ENCODE results near the gene NUP214. TPM values are rescaled to one million over a fixed set of nuclear protein-coding genes. Genes with fewer than 3 reads are reported as not detected.
"Not testable (repeated sequence)": the region's sequence is repeated elsewhere in the genome, so short reads cannot be mapped to it uniquely, and the experiment has no call there.

The NUP214 gene
- total RNA-seq, 1 donor from 2014 or later = 30.5 TPM

- no peak for DNase-seq (ENCODE audit: low read depth)
- H3K36me3 ChIP-seq (ENCODE audit: control insufficient read depth, insufficient read depth, low read length) = no peaks in the 10 kb centered on the region
- H3K4me3 ChIP-seq (ENCODE audit: low read depth, low read length) = no peak overlapping the region
- no peak for TF ChIP-seq CTCF (IDR thresholded peaks at IDR 0.05; ENCODE audit: insufficient read depth, low read length, poor library complexity, severe bottlenecking)
- H3K27me3 ChIP-seq (ENCODE audit: control insufficient read depth, insufficient read depth, low read length) = peaks cover 8% of the 10 kb centered on the region
Observed at GRCh38 chr9:131099102-131099606, 26.2 kb upstream of the NUP214 start.

DNA sequence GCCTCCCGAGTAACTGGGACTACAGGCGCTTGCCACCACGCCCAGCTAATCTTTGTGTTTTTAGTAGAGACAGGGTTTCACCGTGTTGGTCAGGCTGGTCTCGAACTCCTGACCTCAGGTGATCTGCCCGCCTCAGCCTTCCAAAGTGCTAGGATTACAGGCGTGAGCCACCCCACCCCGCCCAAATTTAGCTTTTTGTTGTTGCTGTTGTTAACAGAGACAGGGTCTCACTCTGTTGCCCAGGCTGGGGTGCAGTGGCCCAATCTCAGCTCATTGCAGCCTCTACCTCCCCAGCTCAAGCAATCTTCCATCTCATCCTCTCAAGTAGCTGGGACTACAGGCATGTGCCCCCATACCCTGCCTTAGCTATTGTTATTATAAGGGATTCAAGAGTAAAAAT lies 25.5 kb upstream of the NUP214 start:
- not testable (repeated sequence) for H3K36me3 ChIP-seq (ENCODE audit: control insufficient read depth, insufficient read depth, low read length); H3K27me3 ChIP-seq (ENCODE audit: control insufficient read depth, insufficient read depth, low read length); DNase-seq (ENCODE audit: low read depth); H3K4me3 ChIP-seq (ENCODE audit: low read depth, low read length)

GRCh38 chr9:131100445-131100844 lies 24.9 kb upstream of the NUP214 start:
- Histone ChIP-seq H3K27me3 (ENCODE audit: control insufficient read depth, insufficient read depth, low read length) (peaks cover 2% of the 10 kb centered on the region), H3K4me3 (ENCODE audit: low read depth, low read length) (no peak overlapping the region), H3K36me3 (ENCODE audit: control insufficient read depth, insufficient read depth, low read length) (no peaks in the 10 kb centered on the region)
- DNase-seq (ENCODE audit: low read depth) = peak; percentile 76
- no peak for TF ChIP-seq CTCF (IDR thresholded peaks at IDR 0.05; ENCODE audit: insufficient read depth, low read length, poor library complexity, severe bottlenecking)

DNA sequence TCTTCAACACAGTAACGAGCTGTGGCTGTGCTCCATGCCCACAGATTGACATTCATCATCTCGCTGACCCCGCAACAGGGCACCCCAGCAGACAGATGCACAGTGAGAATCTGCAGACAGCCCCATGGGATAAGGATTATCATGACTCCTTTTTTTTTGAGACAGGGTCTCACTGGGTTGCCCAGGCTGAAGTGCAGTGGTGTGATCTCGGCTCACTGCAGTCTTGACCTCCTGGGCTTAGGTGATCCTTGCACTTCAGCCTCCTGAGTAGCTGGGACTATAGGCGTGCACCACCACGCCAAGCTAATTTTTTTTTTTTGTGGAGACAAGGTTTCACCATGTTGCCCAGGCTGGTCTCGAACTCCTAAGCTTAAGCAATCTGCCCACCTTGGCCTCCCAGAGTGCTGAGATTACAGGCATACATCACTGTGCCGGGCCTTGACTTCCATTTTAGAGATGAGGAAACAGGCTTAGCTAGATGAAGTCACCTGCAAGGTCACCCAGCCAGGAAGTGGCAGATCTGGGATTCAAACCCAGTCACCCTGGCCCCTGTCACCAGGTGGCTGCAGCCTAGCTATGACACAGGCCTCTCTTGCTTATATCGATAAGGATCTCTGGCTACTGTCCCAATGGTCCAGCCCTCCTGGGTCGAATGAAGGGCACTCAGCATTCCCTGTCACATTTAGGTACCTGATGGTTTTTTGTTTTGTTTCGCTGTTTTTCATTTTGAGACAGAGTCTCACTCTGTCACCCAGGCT lies 24.0 kb upstream of the NUP214 start:
- DNase-seq (ENCODE audit: low read depth) = no peak
- H3K4me3 ChIP-seq (ENCODE audit: low read depth, low read length) = no peak overlapping the region
- TF ChIP-seq CTCF (IDR thresholded peaks at IDR 0.05; ENCODE audit: insufficient read depth, low read length, poor library complexity, severe bottlenecking) = no peak
- H3K27me3 ChIP-seq (ENCODE audit: control insufficient read depth, insufficient read depth, low read length) = no peaks in the 10 kb centered on the region
- no peaks in the 10 kb centered on the region for H3K36me3 ChIP-seq (ENCODE audit: control insufficient read depth, insufficient read depth, low read length)

DNA sequence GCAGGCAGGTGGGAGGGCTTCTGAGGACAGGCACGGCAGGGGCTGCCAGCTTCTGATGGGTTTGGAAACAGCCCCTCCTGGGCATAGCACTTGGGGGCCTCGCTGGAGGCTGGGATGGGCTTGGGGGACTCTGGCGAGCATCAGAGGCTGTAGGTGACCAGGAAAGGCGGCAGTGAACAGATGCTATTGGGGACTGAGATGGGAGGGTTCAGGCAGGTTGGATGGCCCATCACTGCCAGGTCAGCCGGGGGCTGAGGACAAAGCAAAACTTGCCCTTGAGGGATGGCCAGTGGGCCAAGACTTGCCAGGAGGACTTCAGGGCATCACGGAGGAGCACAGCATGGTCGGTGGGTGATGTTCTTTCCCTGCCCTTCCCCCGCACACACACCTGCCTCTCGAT lies 22.4 kb upstream of the NUP214 start:
- Histone ChIP-seq H3K27me3 (ENCODE audit: control insufficient read depth, insufficient read depth, low read length) (no peaks in the 10 kb centered on the region), H3K36me3 (ENCODE audit: control insufficient read depth, insufficient read depth, low read length) (no peaks in the 10 kb centered on the region), H3K4me3 (ENCODE audit: low read depth, low read length) (no peak overlapping the region)
- DNase-seq (ENCODE audit: low read depth) = no peak
- no peak for TF ChIP-seq CTCF (IDR thresholded peaks at IDR 0.05; ENCODE audit: insufficient read depth, low read length, poor library complexity, severe bottlenecking)

DNA sequence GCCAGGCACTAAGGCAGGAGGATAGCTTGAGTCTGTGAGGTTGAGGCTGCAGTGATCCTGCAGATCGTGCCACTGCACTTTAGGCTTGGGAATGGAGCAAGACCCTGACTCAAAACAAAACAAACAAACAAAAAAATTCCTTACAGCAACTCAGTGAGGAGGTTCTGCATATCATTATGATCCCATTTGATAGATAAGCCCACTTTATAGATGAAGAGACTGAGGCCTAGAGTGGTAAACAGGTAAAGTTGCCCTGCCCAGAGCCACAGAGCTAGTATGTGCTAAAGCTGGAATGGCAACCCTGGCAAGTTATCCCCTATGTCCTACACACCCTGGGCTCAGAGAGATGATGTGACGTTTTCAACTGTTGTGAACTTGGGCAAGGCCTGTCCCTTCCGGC lies 21.9 kb upstream of the NUP214 start:
- Histone ChIP-seq H3K36me3 (ENCODE audit: control insufficient read depth, insufficient read depth, low read length) (no peaks in the 10 kb centered on the region), H3K27me3 (ENCODE audit: control insufficient read depth, insufficient read depth, low read length) (no peaks in the 10 kb centered on the region), H3K4me3 (ENCODE audit: low read depth, low read length) (no peak overlapping the region)
- no peak for DNase-seq (ENCODE audit: low read depth)
- TF ChIP-seq CTCF (IDR thresholded peaks at IDR 0.05; ENCODE audit: insufficient read depth, low read length, poor library complexity, severe bottlenecking) = no peak

Measured in kidney epithelial cell (primary cell).